T-helper 2 cell treated with Interferon-gamma antibody and Interleukin-4, amounts not matched to agents 5 μg/mL and 100 μg/mL, for 36 hours (primary cell): ENCODE data around the gene MRPL45.

Experiments
- DNase-seq: peaks from one replicate; pipeline ENCODE4 v3.0.0; 2021; ENCODE audit warnings: low spot score
- H3K27ac Mint-ChIP-seq: one replicate; pipeline ENCODE4 v1.8.0; 2021; ENCODE audit warnings: mild to moderate bottlenecking, mixed read lengths
- H3K27me3 Mint-ChIP-seq: one replicate; pipeline ENCODE4 v1.8.0; 2021; ENCODE audit warnings: low read depth, mixed read lengths
- H3K36me3 Mint-ChIP-seq: one replicate; pipeline ENCODE4 v1.8.0; 2021; ENCODE audit warnings: low read depth, mixed read lengths
- H3K4me1 Mint-ChIP-seq: one replicate; pipeline ENCODE4 v1.8.0; 2021; ENCODE audit warnings: low read depth, mixed read lengths
- H3K4me3 Mint-ChIP-seq: one replicate; pipeline ENCODE4 v1.8.0; 2022; ENCODE audit warnings: mild to moderate bottlenecking, moderate library complexity, mixed read lengths
- H3K9me3 Mint-ChIP-seq: one replicate; pipeline ENCODE4 v1.8.0; 2021; ENCODE audit warnings: mixed read lengths

Gene MRPL45

GRCh38 chr17:38364741-38365140, 67.8 kb downstream of the MRPL45 start:
- DNase-seq: no peak
- peaks cover 10% of the 10 kb centered on the region for H3K36me3 Mint-ChIP-seq
- no peaks in the 10 kb centered on the region for H3K4me1 Mint-ChIP-seq
- H3K9me3 Mint-ChIP-seq: no peaks in the 10 kb centered on the region
- H3K27ac Mint-ChIP-seq: no peak overlapping the region
- H3K27me3 Mint-ChIP-seq: no peaks in the 10 kb centered on the region
- no peak overlapping the region for H3K4me3 Mint-ChIP-seq

- no peak overlapping the region for H3K4me3 Mint-ChIP-seq
- no peak overlapping the region for H3K27ac Mint-ChIP-seq
- no peaks in the 10 kb centered on the region for H3K27me3 Mint-ChIP-seq
- peaks cover 27% of the 10 kb centered on the region for H3K36me3 Mint-ChIP-seq
- no peak for DNase-seq
- no peaks in the 10 kb centered on the region for H3K4me1 Mint-ChIP-seq
- no peaks in the 10 kb centered on the region for H3K9me3 Mint-ChIP-seq
Measured at GRCh38 chr17:38369124-38369886, 72.3 kb downstream of the MRPL45 start.
